Urinary bladder (tissue), 4 donors: ENCODE measurements around the gene DNTT. TPM values are rescaled to one million over a fixed set of nuclear protein-coding genes. Genes with fewer than 3 reads are reported as not detected.

ENCODE experiments used
- DNase-seq: peaks from one replicate; pipeline ENCODE4 v3.0.0-alpha.2; 2015; ENCODE audit errors: extremely low spot score
- H3K27ac ChIP-seq: one replicate; pipeline ENCODE4 v1.5.1; 2013; ENCODE audit warnings: low read depth, mild to moderate bottlenecking, moderate library complexity
- H3K36me3 ChIP-seq: one replicate; pipeline ENCODE4 v1.6.1; 2013; ENCODE audit warnings: mild to moderate bottlenecking, moderate library complexity; ENCODE audit not compliant: insufficient read depth
- H3K4me1 ChIP-seq: one replicate; pipeline ENCODE4 v1.6.1; 2013; ENCODE audit warnings: mild to moderate bottlenecking, moderate library complexity; ENCODE audit not compliant: insufficient read depth
- H3K4me3 ChIP-seq: one replicate; pipeline ENCODE4 v1.5.1; 2013; ENCODE audit warnings: low read depth, low read length
- WGBS: extraction: QIAGEN DNeasy Blood & Tissue Kit; methylation state at CpG from one replicate; pipeline ENCODE4 v1.1.7; 2013; 5-methylcytosine and 5-hydroxymethylcytosine counted together
- polyA plus RNA-seq: library from polyadenylated mRNA; stranded (reverse); fragments of 200-250 nt; gene quantifications from one replicate; pipeline ENCODE4 v1.2.3, GENCODE V29; 2013
- total RNA-seq: library from RNA; depleted of rRNA; stranded (reverse); fragments of >200 nt; gene quantifications from one replicate; pipeline ENCODE4 v1.2.3, GENCODE V29; 2014
- donor health status: healthy with polysubstance abuse.
- donor health status: healthy.

Gene DNTT
- total RNA-seq: not detected
- not detected for polyA plus RNA-seq

DNA sequence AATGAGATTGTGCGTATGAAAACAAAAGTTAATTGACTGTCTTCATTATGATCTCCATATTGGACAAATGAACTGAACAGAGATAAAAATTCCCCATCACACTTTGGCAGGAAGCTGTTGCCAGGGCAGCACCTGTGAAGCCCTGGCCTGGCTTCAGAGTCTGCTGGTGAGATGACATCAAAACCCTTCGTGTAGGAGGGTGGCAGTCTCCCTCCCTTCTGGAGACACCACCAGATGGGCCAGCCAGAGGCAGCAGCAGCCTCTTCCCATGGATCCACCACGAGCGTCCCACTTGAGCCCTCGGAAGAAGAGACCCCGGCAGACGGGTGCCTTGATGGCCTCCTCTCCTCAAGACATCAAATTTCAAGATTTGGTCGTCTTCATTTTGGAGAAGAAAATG is at the start of gene DNTT:
TSS of gene DNTT (plus strand) at position 205 of the 400 bp plus-strand sequence. CDS start at position 269, 64 bp downstream.
- H3K36me3 ChIP-seq: no peaks in the 10 kb centered on the region
- 89% methylated on average over 8 of the region's 8 CpGs for WGBS
- no peak within 1 kb of the TSS for H3K4me3 ChIP-seq
- H3K4me1 ChIP-seq: no peaks in the 10 kb centered on the region
- no peak within 1 kb of the TSS for H3K27ac ChIP-seq
- DNase-seq: no peak

- Histone ChIP-seq H3K36me3 (no peaks in the 10 kb centered on the region), H3K4me1 (no peaks in the 10 kb centered on the region), H3K27ac (no peak overlapping the region), H3K4me3 (no peak overlapping the region)
- DNase-seq: no peak
- 84% methylated on average over 5 of the region's 5 CpGs for WGBS
Measured at GRCh38 chr10:96254976-96255375, 49.3 kb upstream of the DNTT start.

GRCh38 chr10:96255549-96256333 is 48.5 kb upstream of the DNTT start:
- Histone ChIP-seq H3K27ac (no peak overlapping the region), H3K36me3 (no peaks in the 10 kb centered on the region), H3K4me3 (no peak overlapping the region), H3K4me1 (no peaks in the 10 kb centered on the region)
- DNase-seq: no peak
- 62% methylated on average over 6 of the region's 6 CpGs for WGBS

- Histone ChIP-seq H3K27ac (no peak overlapping the region), H3K36me3 (no peaks in the 10 kb centered on the region), H3K4me1 (no peaks in the 10 kb centered on the region), H3K4me3 (no peak overlapping the region)
- 38% methylated on average over 4 of the region's 4 CpGs for WGBS
- DNase-seq: no peak
Measured at GRCh38 chr10:96257944-96258343, 46.3 kb upstream of the DNTT start.

DNA sequence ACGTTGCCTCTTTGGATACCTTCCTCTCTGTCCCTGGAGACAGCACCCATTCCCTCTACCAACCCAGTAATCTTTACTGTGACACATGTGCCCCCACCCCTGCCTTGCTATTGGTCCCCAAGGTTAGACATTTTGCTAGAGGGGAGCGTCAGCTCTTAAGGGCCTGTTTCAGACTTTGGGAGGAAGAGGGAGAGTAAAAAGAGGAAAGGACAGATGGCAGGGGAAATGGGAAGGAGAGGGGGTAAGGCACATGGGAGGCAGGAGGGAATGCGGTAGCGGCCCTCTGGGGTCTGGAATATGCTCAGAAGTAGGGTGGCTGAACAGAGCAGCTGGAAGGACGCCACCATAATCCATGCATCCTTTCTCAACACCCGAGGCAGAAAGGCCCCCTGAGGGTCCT is 45.1 kb upstream of the DNTT start:
- DNase-seq: no peak
- Histone ChIP-seq H3K27ac (no peak overlapping the region), H3K4me1 (no peaks in the 10 kb centered on the region), H3K36me3 (no peaks in the 10 kb centered on the region), H3K4me3 (no peak overlapping the region)
- 73% methylated on average over 6 of the region's 6 CpGs for WGBS

- Histone ChIP-seq H3K4me1 (no peaks in the 10 kb centered on the region), H3K27ac (no peak overlapping the region), H3K4me3 (no peak overlapping the region), H3K36me3 (no peaks in the 10 kb centered on the region)
- no peak for DNase-seq
- WGBS: 61% methylated on average over 3 of the region's 3 CpGs
Measured at GRCh38 chr10:96260014-96260413, 44.2 kb upstream of the DNTT start.

DNA sequence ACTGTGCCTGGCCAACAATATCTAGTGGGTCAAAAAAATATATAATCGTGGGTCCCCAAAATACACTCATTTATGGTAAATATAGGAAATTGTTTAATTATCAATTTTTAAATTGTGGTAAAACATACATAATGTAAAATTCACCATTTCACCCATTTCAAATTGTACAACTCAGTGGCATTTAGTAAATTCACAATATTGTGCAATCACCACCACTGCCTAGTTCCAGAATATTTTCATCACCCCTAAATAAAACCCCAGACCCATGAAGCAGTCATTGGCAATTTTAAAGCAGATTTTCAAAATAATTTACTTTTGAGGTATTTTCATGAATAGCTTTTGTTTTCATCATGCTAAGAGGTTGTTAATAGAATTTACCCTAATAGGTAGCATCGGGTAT is 43.1 kb upstream of the DNTT start:
- no peaks in the 10 kb centered on the region for H3K4me1 ChIP-seq
- DNase-seq: no peak
- WGBS: 89% methylated on average over 2 of the region's 2 CpGs
- H3K4me3 ChIP-seq: no peak overlapping the region
- no peaks in the 10 kb centered on the region for H3K36me3 ChIP-seq
- H3K27ac ChIP-seq: no peak overlapping the region

DNA sequence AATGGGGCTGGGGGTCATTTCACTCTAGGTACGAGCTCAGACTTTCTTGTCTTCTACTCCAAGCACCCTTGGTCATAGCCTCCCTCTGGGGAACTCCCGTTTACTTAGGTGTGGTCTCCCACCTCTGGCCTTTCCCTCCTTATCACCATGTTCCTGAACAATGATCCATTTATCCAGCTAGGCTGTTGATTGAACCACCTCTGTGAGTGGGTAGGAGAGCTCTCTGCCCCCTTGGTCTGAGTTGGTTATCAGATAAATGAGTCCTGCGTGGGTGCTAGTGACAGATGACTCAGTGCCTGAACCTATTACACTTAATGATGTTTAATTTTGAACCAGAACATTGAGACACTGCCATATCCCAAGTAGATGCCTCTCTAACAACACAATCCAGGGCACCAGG is 42.3 kb upstream of the DNTT start:
- WGBS: 78% methylated on average over 3 of the region's 3 CpGs
- no peaks in the 10 kb centered on the region for H3K36me3 ChIP-seq

GRCh38 chr10:96263176-96263575 is 41.1 kb upstream of the DNTT start:
- DNase-seq: no peak
- WGBS: 90% methylated on average over 4 of the region's 4 CpGs
- H3K4me1 ChIP-seq: no peaks in the 10 kb centered on the region
- no peaks in the 10 kb centered on the region for H3K36me3 ChIP-seq
- H3K27ac ChIP-seq: no peak overlapping the region
- H3K4me3 ChIP-seq: no peak overlapping the region

More for the DNA sequence above, 42.3 kb upstream of the DNTT start:
- no peak overlapping the region for H3K4me3 ChIP-seq
- DNase-seq: no peak
- H3K4me1 ChIP-seq: no peaks in the 10 kb centered on the region
- no peak overlapping the region for H3K27ac ChIP-seq

DNA sequence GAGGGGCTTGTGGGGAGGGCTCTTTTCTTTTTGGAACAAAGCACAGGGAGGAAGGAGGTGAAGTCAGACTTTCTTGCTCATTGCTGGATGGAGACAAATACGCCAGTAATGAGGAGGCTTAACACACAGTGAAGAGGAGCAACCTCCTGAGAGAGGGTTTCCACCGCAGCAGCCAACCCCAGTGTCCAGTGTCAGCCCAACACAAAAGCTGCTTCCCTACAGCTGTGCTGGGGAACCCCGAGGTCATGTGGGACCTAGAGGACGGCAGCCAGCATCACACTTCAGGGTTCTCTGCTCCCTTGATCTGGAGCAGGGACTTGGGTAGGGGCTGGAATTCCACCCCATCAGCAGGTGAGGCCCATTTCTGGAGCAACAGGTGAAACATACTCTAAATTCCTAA is 40.6 kb upstream of the DNTT start:
- no peak for DNase-seq
- WGBS: 87% methylated on average over 4 of the region's 4 CpGs
- H3K4me3 ChIP-seq: no peak overlapping the region
- H3K27ac ChIP-seq: no peak overlapping the region
- no peaks in the 10 kb centered on the region for H3K4me1 ChIP-seq
- H3K36me3 ChIP-seq: no peaks in the 10 kb centered on the region

GRCh38 chr10:96264938-96265337 is 39.3 kb upstream of the DNTT start:
- Histone ChIP-seq H3K27ac (no peak overlapping the region), H3K4me3 (no peak overlapping the region), H3K4me1 (no peaks in the 10 kb centered on the region), H3K36me3 (no peaks in the 10 kb centered on the region)
- no peak for DNase-seq
- 89% methylated on average over 4 of the region's 4 CpGs for WGBS

DNA sequence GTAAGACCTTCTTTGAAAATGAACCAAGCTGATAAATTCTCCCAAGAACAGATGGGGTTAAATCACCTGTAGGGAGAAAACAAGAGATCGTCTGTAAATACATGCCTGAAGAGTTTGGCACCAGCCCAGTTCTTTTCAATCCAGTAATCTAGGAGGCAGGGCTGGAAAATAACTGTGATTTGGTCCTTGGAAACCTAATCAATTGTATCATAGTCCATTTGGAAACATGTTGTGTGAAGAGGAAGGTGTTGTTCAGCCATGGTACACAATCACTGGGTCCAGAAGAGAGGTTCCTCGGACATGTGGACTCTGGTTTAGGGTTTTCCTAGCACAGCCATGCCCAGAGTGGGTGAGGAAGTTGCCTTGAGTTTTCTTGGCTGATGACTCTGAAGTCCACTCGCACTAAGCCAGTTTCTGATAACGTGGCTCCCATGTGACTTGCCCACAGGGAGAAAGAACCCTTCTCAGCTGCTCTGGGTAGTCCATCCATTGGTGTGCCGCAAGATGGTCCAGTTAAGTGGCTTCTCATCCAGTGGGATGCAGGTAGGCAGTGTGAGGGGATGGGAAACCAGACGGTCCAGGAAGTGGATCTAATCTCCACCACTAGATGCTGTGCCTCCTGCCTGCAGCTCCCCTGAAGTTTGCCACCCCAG is 38.0 kb upstream of the DNTT start:
- H3K27ac ChIP-seq: no peak overlapping the region
- no peaks in the 10 kb centered on the region for H3K36me3 ChIP-seq
- no peaks in the 10 kb centered on the region for H3K4me1 ChIP-seq
- DNase-seq: no peak
- 73% methylated on average over 6 of the region's 6 CpGs for WGBS
- no peak overlapping the region for H3K4me3 ChIP-seq

DNA sequence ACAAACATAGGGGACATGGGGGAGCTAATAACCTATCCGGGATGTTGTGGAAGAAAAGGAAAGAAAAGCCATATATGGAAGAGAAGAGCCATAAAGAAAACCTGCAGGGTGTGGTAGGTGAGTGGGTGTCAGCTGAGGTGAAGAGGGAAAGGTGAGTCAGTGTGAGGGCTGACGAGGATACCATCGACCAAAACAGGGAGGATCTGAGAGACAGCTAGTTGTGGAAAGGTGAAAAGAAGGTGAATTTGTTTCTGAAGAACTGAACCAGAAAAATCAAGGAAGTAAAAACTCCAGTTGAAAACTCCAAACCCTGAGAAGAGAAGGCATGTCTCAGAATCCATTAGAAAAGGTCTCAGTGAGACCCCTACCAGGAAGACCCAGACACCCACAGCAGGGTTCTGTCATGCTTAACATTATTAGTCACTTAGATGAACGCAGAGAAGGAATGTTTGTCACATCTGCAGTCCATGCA is 37.0 kb upstream of the DNTT start:
- WGBS: 83% methylated on average over 4 of the region's 4 CpGs
- no peak for DNase-seq
- Histone ChIP-seq H3K27ac (no peak overlapping the region), H3K4me1 (no peaks in the 10 kb centered on the region), H3K36me3 (no peaks in the 10 kb centered on the region), H3K4me3 (no peak overlapping the region)

DNA sequence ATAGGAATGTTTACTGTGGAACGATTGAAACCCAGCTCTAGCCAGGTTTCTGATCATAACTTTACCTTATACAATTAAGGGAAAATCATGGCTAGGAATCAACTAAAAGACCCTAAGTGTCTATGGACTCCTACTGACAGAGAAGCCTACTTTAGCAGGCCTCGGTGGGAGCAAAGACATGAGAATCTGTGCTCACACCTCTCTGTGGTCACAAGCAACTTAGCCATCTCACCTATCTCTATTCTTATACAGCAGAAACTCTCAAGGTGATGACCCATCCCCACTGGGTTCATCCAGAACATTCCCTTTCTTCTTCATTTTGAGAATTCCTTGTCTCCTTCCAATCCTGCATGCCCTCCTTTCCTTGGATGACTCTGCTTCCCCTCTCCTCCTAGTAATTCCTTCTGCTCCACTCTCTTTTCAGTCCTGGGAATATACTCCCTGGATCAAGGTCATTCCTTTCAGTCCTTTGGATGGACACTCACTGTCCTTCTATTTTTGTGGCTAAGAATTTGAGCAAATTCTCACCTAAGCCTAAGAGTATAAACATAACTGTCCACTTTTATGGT is 35.8 kb upstream of the DNTT start:
- no peaks in the 10 kb centered on the region for H3K4me1 ChIP-seq
- H3K36me3 ChIP-seq: no peaks in the 10 kb centered on the region
- 81% methylated on average over 2 of the region's 2 CpGs for WGBS
- no peak overlapping the region for H3K27ac ChIP-seq
- no peak overlapping the region for H3K4me3 ChIP-seq
- DNase-seq: no peak
